MG63 (cell line): ENCODE measurements around the gene CIRBP. TPM values are rescaled to one million over a fixed set of nuclear protein-coding genes. Genes with fewer than 3 reads are reported as not detected.
A peak's percentile ranks its signal among the peaks of the same experiment; 100 is the strongest.

Experiments
- DNase-seq: peaks from one replicate; pipeline ENCODE4 v3.0.0-alpha.2; 2020
- H3K27me3 ChIP-seq: fragments of 250-450 bp; sonication (Bioruptor Pico); 2 replicates; pipeline ENCODE4 v1.5.1; 2020; ENCODE audit warnings: mild to moderate bottlenecking, moderate library complexity
- H3K36me3 ChIP-seq: fragments of 250-450 bp; sonication (Bioruptor Pico); 2 replicates; pipeline ENCODE4 v1.5.1; 2020; ENCODE audit warnings: mild to moderate bottlenecking, moderate library complexity
- H3K4me3 ChIP-seq: fragments of 250-450 bp; sonication (Bioruptor Pico); 2 replicates; pipeline ENCODE4 v1.5.1; 2020; ENCODE audit warnings: mild to moderate bottlenecking, moderate library complexity
- H3K9me3 ChIP-seq: fragments of 250-450 bp; sonication (Bioruptor Pico); 2 replicates; pipeline ENCODE4 v1.5.1; 2020; ENCODE audit warnings: mild to moderate bottlenecking, moderate library complexity
- total RNA-seq: library from RNA; depleted of rRNA; stranded (reverse); fragments of >200 nt; shearing (Covaris generic); gene quantifications from 2 replicates; pipeline ENCODE4 v1.2.3, GENCODE V29; 2014; ENCODE audit warnings: low replicate concordance

CIRBP gene
- total RNA-seq, 1 experiment from 2014 or later: 68.5 TPM

GRCh38 chr19:1268226-1269064 lies 687 bp upstream of the CIRBP start:
- H3K9me3 ChIP-seq: no peaks in the 10 kb centered on the region
- H3K27me3 ChIP-seq: no peaks in the 10 kb centered on the region
- no peak overlapping the region for H3K4me3 ChIP-seq
- no peak for DNase-seq
- peaks cover 33% of the 10 kb centered on the region for H3K36me3 ChIP-seq

- Histone ChIP-seq H3K27me3 (no peaks in the 10 kb centered on the region), H3K36me3 (peaks cover 42% of the 10 kb centered on the region), H3K4me3 (peak overlapping the region; percentile 67), H3K9me3 (no peaks in the 10 kb centered on the region)
- peak; percentile 86 for DNase-seq
These were observed 513 bp downstream of the CIRBP start for GRCh38 chr19:1269478-1270212.

GRCh38 chr19:1270213-1270853 lies 1.2 kb downstream of the CIRBP start:
- peak overlapping the region; percentile 67 for H3K4me3 ChIP-seq
- H3K9me3 ChIP-seq: no peaks in the 10 kb centered on the region
- peaks cover 47% of the 10 kb centered on the region for H3K36me3 ChIP-seq
- no peak for DNase-seq
- no peaks in the 10 kb centered on the region for H3K27me3 ChIP-seq

- DNase-seq: no peak
- peaks cover 47% of the 10 kb centered on the region for H3K36me3 ChIP-seq
- no peaks in the 10 kb centered on the region for H3K9me3 ChIP-seq
- H3K27me3 ChIP-seq: no peaks in the 10 kb centered on the region
- peak overlapping the region; percentile 67; the same call in 1 of the 2 replicates for H3K4me3 ChIP-seq
These were observed 1.9 kb downstream of the CIRBP start for GRCh38 chr19:1270854-1271527.

- Histone ChIP-seq H3K27me3 (no peaks in the 10 kb centered on the region), H3K4me3 (no peak overlapping the region), H3K36me3 (peaks cover 47% of the 10 kb centered on the region), H3K9me3 (no peaks in the 10 kb centered on the region)
- DNase-seq: no peak
These were observed 2.6 kb downstream of the CIRBP start for GRCh38 chr19:1271528-1272422.

- Histone ChIP-seq H3K27me3 (no peaks in the 10 kb centered on the region), H3K4me3 (no peak overlapping the region), H3K36me3 (peaks cover 47% of the 10 kb centered on the region), H3K9me3 (no peaks in the 10 kb centered on the region)
- DNase-seq: no peak
These were observed 3.5 kb downstream of the CIRBP start for GRCh38 chr19:1272423-1273262.

GRCh38 chr19:1273263-1274041 lies 4.3 kb downstream of the CIRBP start:
- H3K27me3 ChIP-seq: no peaks in the 10 kb centered on the region
- H3K4me3 ChIP-seq: no peak overlapping the region
- H3K36me3 ChIP-seq: peaks cover 47% of the 10 kb centered on the region
- no peaks in the 10 kb centered on the region for H3K9me3 ChIP-seq
- DNase-seq: no peak

- peak overlapping the region; percentile 72 for H3K4me3 ChIP-seq
- no peaks in the 10 kb centered on the region for H3K9me3 ChIP-seq
- no peaks in the 10 kb centered on the region for H3K27me3 ChIP-seq
- no peak for DNase-seq
- peaks cover 47% of the 10 kb centered on the region for H3K36me3 ChIP-seq
These were observed 5.1 kb downstream of the CIRBP start for GRCh38 chr19:1274081-1274851.

- Histone ChIP-seq H3K27me3 (no peaks in the 10 kb centered on the region), H3K4me3 (peak overlapping the region; percentile 72), H3K9me3 (no peaks in the 10 kb centered on the region), H3K36me3 (peaks cover 45% of the 10 kb centered on the region)
- DNase-seq: peak; percentile 39
These were observed 5.7 kb downstream of the CIRBP start for GRCh38 chr19:1274852-1275259.

- peak; percentile 93 for DNase-seq
- peaks cover 42% of the 10 kb centered on the region for H3K36me3 ChIP-seq
- no peaks in the 10 kb centered on the region for H3K27me3 ChIP-seq
- no peaks in the 10 kb centered on the region for H3K9me3 ChIP-seq
- peak within 1 kb of the TSS; percentile 72 for H3K4me3 ChIP-seq
These were observed 6.3 kb downstream of the CIRBP start, which contains the start of gene FAM174C for GRCh38 chr19:1275260-1275975. FAM174C (plus strand) TSS chr19:1275530; CDS start chr19:1275550, 20 bp downstream.

GRCh38 chr19:1275976-1276627 lies 7.0 kb downstream of the CIRBP start:
- Histone ChIP-seq H3K27me3 (no peaks in the 10 kb centered on the region), H3K36me3 (peaks cover 35% of the 10 kb centered on the region), H3K9me3 (no peaks in the 10 kb centered on the region), H3K4me3 (peak overlapping the region; percentile 72)
- DNase-seq: no peak

- peak overlapping the region; percentile 72 for H3K4me3 ChIP-seq
- peaks cover 30% of the 10 kb centered on the region for H3K36me3 ChIP-seq
- H3K9me3 ChIP-seq: no peaks in the 10 kb centered on the region
- no peak for DNase-seq
- no peaks in the 10 kb centered on the region for H3K27me3 ChIP-seq
These were observed 7.5 kb downstream of the CIRBP start for GRCh38 chr19:1276628-1277022.

GRCh38 chr19:1277061-1277460 lies 7.9 kb downstream of the CIRBP start:
- Histone ChIP-seq H3K4me3 (no peak overlapping the region), H3K36me3 (peaks cover 28% of the 10 kb centered on the region), H3K9me3 (no peaks in the 10 kb centered on the region), H3K27me3 (no peaks in the 10 kb centered on the region)
- no peak for DNase-seq
